Liver (tissue), 9 donors: ENCODE results near the gene INSM1. TPM values are rescaled to one million over a fixed set of nuclear protein-coding genes. Genes with fewer than 3 reads are reported as not detected.
A peak's percentile ranks its signal among the peaks of the same experiment; 100 is the strongest.

Source experiments
- DNase-seq: peaks from one replicate; pipeline ENCODE4 v3.0.0-alpha.2; 2017; ENCODE audit warnings: low spot score
- H3K27ac ChIP-seq, 2 donors: one replicate each; pipeline ENCODE4 v1.7.0; 2013; ENCODE audit warnings: inconsistent platforms in 2 of 2, low read length in 2 of 2, control low read depth in 1 of 2, low read depth in 1 of 2, mild to moderate bottlenecking in 1 of 2
- H3K27me3 ChIP-seq, 4 donors: one replicate each; pipeline versions ENCODE4 v1.6.1 to v1.7.0; 2013; ENCODE audit warnings: low read length in 3 of 4, inconsistent platforms in 1 of 4, mild to moderate bottlenecking in 1 of 4, moderate library complexity in 1 of 4; ENCODE audit not compliant: control insufficient read depth in 4 of 4, insufficient read depth in 4 of 4
- H3K36me3 ChIP-seq, 4 donors: one replicate each; pipeline versions ENCODE4 v1.6.1 to v1.7.0; 2013; ENCODE audit warnings: low read length in 3 of 4, mild to moderate bottlenecking in 3 of 4, low read depth in 1 of 4, moderate library complexity in 1 of 4; ENCODE audit not compliant: control insufficient read depth in 4 of 4, insufficient read depth in 3 of 4
- H3K4me1 ChIP-seq, 4 donors: one replicate each; pipeline versions ENCODE4 v1.6.1 to v1.7.0; 2013; ENCODE audit warnings: low read length in 3 of 4, mild to moderate bottlenecking in 3 of 4, moderate library complexity in 1 of 4; ENCODE audit not compliant: control insufficient read depth in 4 of 4, insufficient read depth in 4 of 4
- H3K4me3 ChIP-seq, 3 donors: one replicate each; pipeline versions ENCODE4 v1.6.1 to v1.7.0; 2013; ENCODE audit warnings: low read length in 3 of 3, control low read depth in 1 of 3, low read depth in 1 of 3, mild to moderate bottlenecking in 1 of 3
- H3K9ac ChIP-seq, 2 donors: one replicate each; pipeline ENCODE4 v1.7.0; 2013; ENCODE audit warnings: low read length in 2 of 2, mild to moderate bottlenecking in 2 of 2, moderate library complexity in 2 of 2, control low read depth in 1 of 2, low read depth in 1 of 2
- H3K9me3 ChIP-seq, 4 donors: one replicate each; pipeline versions ENCODE4 v1.6.1 to v1.7.0; 2013; ENCODE audit warnings: low read length in 3 of 4; ENCODE audit not compliant: control insufficient read depth in 4 of 4
- EGR1 ChIP-seq, 2 donors: IDR thresholded peaks; 2 replicates each; pipeline ENCODE4 v1.6.1; 2016 to 2018; ENCODE audit warnings: antibody characterized with exemption in 2 of 2, low read depth in 2 of 2
- FOXA1 ChIP-seq: IDR thresholded peaks from 2 replicates; pipeline ENCODE4 v1.6.1; 2016; ENCODE audit warnings: antibody characterized with exemption
- GABPA ChIP-seq, 2 donors: IDR thresholded peaks in 1 of 2; conservative IDR thresholded peaks in 1 of 2; 2 replicates each; pipeline ENCODE4 v1.6.1; 2016; ENCODE audit warnings: antibody characterized with exemption in 2 of 2, mild to moderate bottlenecking in 1 of 2, moderate library complexity in 1 of 2
- HNF4A ChIP-seq, 2 donors: conservative IDR thresholded peaks; 2 replicates each; pipeline ENCODE4 v1.6.1; 2016; ENCODE audit warnings: antibody characterized with exemption in 2 of 2, mild to moderate bottlenecking in 2 of 2
- HNF4G ChIP-seq: IDR thresholded peaks from 2 replicates; pipeline ENCODE4 v1.6.1; 2016; ENCODE audit warnings: antibody characterized with exemption
- JUND ChIP-seq, 2 donors: IDR thresholded peaks; 2 replicates each; pipeline ENCODE4 v1.6.1; 2016; ENCODE audit warnings: antibody characterized with exemption in 2 of 2
- NR2F2 ChIP-seq: IDR thresholded peaks from 2 replicates; pipeline ENCODE4 v1.6.1; 2016; ENCODE audit warnings: antibody characterized with exemption
- RXRA ChIP-seq, 2 donors: IDR thresholded peaks; 2 replicates each; pipeline ENCODE4 v1.6.1; 2017 to 2018; ENCODE audit warnings: antibody characterized with exemption in 2 of 2, mild to moderate bottlenecking in 1 of 2
- TAF1 ChIP-seq: conservative IDR thresholded peaks from 2 replicates; pipeline ENCODE4 v1.6.1; 2016; ENCODE audit warnings: antibody characterized with exemption, mild to moderate bottlenecking
- YY1 ChIP-seq: IDR thresholded peaks from 2 replicates; pipeline ENCODE4 v1.6.1; 2016; ENCODE audit warnings: antibody characterized with exemption, mild to moderate bottlenecking
- WGBS: extraction: QIAGEN DNeasy Blood & Tissue Kit; methylation state at CpG from one replicate; pipeline ENCODE4 v1.1.7; 2013; 5-methylcytosine and 5-hydroxymethylcytosine counted together
- polyA plus RNA-seq, 2 donors: library from polyadenylated mRNA; stranded (reverse) in 1 of 2; unstranded in 1 of 2; fragments of 200-250 nt in 1 of 2; fragments of >200 nt in 1 of 2; fragmentation: Nextera tagmentation in 1 of 2; extraction: Ambion mirVana in 1 of 2; gene quantifications; one replicate each; pipeline versions ENCODE4 v1.2.1 to v1.2.3, GENCODE V29; 2013 to 2015
- total RNA-seq, 2 donors: library from RNA; depleted of rRNA; stranded (reverse); fragments of >200 nt; gene quantifications; one replicate each; pipeline ENCODE4 v1.2.3, GENCODE V29; 2014
- TF ChIP-seq, protein P1 (sequence below): IDR thresholded peaks from 2 replicates; pipeline ENCODE4 v1.6.1; 2016; ENCODE audit warnings: antibody characterized with exemption
- TF ChIP-seq, protein P2 (sequence below): IDR thresholded peaks from 2 replicates; pipeline ENCODE4 v1.6.1; 2016; ENCODE audit warnings: antibody characterized with exemption
- TF ChIP-seq, protein P3 (sequence below): IDR thresholded peaks from 2 replicates; pipeline ENCODE4 v1.6.1; 2016; ENCODE audit warnings: antibody characterized with exemption
- TF ChIP-seq, protein P4 (sequence below): IDR thresholded peaks from 2 replicates; pipeline ENCODE4 v1.6.1; 2016; ENCODE audit warnings: antibody characterized with exemption, mild to moderate bottlenecking
- TF ChIP-seq, protein P5 (sequence below): fragments of 150-350 bp; IDR thresholded peaks from 2 replicates; pipeline ENCODE4 v1.5.1; 2017; ENCODE audit warnings: improper control_type of control experiment, low read depth, low read length; ENCODE audit not compliant: missing input control
- donor health status: healthy.
- donor health status: healthy.
- donor health status: healthy.
- donor health status: healthy.
- donor health status: healthy.

The INSM1 gene
- total and polyA plus RNA-seq, 4 donors, result not detected

DNA sequence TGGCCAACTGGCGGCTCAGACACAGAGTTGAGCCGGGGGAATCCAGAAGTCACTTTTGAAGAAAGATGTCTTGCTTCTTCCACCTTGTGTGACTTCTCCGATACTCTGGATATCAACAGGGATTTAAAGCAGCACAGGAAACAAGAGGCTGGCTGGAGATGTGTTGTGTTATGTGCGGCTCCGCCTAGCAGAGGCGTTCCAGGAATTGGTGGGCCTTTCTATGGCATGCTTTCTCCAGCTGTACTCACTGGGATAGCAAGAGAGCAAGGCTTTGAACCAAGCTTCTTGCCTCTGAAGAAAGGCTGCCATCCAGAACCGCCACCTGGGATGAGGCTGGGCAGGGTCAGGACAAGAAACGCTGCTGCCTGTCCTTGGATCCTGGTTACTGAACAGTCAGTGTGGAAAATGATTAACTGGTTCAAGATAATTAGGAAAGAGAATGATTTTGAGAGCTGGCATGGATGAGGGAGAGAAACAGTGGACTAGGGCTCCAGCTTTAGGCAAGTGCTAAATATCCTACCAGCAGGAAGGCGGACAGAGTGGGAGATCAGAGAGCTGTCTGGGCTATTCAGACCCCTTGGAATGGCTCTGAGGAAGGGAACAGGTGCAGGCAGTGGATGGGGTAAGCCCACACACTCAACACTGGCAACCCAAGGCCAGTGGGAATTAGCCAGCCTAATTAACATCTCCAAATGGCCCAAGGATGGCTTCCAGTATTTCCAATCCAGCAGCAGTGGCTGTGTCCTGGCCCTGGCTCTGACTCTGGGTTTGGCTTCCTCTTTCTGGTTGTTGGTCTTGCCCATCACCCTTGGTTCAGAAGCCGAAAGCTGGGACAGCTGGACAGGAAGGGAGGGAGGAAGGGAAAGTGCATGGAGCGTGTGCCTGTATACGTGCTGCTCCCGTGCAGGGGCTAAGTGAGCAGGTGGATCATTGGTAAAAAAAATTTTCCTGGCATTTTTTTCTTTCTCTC is 31.9 kb downstream of the INSM1 start:
- peak in 1 of 2 donors; percentile 7 for TF ChIP-seq HNF4A (conservative IDR thresholded peaks at IDR 0.05)
- TF ChIP-seq, protein P1, sequence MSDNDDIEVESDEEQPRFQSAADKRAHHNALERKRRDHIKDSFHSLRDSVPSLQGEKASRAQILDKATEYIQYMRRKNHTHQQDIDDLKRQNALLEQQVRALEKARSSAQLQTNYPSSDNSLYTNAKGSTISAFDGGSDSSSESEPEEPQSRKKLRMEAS, result no peak
- no peaks in the 10 kb centered on the region for H3K9me3 ChIP-seq
- H3K27me3 ChIP-seq, result no peaks in the 10 kb centered on the region
- H3K4me3 ChIP-seq, result no peak overlapping the region
- H3K9ac ChIP-seq, result no peak overlapping the region
- WGBS, result 89% methylated on average over 13 of the region's 13 CpGs
- H3K36me3 ChIP-seq, result peaks cover 6 to 45% (median 9%) of the 10 kb centered on the region in 4 donors
- peaks cover 0 to 5% (median 3%) of the 10 kb centered on the region in 4 donors for H3K4me1 ChIP-seq
- no peak overlapping the region for H3K27ac ChIP-seq
- no peak for DNase-seq

DNA sequence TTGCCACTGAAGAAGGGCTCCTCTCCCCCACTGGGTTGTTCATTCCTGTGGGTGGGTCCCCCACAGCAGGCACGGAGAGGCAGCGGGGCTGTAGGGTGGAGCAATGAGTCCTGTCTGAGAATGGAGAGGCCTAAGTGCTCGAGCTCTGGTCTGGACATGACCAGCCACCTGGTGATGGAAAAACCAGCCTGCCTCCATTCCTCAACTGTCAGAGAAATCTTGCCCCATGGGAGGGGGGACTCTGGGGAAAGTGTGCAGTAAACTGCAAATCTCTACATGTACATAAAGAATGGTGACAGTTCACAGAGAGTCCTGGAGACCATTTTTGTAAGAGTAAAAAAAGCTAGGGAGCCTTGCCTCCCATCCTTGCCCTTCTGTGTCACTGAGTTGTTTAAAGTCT is 34.1 kb downstream of the INSM1 start:
- H3K4me1 ChIP-seq, result peaks cover 0 to 5% (median 3%) of the 10 kb centered on the region in 4 donors
- WGBS, result 92% methylated on average over 3 of the region's 3 CpGs
- no peak for DNase-seq
- no peak overlapping the region for H3K4me3 ChIP-seq
- TF ChIP-seq, protein P2, sequence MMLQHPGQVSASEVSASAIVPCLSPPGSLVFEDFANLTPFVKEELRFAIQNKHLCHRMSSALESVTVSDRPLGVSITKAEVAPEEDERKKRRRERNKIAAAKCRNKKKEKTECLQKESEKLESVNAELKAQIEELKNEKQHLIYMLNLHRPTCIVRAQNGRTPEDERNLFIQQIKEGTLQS, result no peak
- TF ChIP-seq JUND (IDR thresholded peaks at IDR 0.05) (no peak), FOXA1 (no peak), EGR1 (IDR thresholded peaks at IDR 0.05; ENCODE audit: low read depth in 2 of 2) (no peak), YY1 (no peak), RXRA (IDR thresholded peaks at IDR 0.05) (no peak)
- TF ChIP-seq, protein P3, sequence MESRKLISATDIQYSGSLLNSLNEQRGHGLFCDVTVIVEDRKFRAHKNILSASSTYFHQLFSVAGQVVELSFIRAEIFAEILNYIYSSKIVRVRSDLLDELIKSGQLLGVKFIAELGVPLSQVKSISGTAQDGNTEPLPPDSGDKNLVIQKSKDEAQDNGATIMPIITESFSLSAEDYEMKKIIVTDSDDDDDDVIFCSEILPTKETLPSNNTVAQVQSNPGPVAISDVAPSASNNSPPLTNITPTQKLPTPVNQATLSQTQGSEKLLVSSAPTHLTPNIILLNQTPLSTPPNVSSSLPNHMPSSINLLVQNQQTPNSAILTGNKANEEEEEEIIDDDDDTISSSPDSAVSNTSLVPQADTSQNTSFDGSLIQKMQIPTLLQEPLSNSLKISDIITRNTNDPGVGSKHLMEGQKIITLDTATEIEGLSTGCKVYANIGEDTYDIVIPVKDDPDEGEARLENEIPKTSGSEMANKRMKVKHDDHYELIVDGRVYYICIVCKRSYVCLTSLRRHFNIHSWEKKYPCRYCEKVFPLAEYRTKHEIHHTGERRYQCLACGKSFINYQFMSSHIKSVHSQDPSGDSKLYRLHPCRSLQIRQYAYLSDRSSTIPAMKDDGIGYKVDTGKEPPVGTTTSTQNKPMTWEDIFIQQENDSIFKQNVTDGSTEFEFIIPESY, result no peak
- peaks cover 2 to 31% (median 12%) of the 10 kb centered on the region in 4 donors for H3K36me3 ChIP-seq
- H3K9me3 ChIP-seq, result no peaks in the 10 kb centered on the region
- no peaks in the 10 kb centered on the region for H3K27me3 ChIP-seq
- H3K27ac ChIP-seq, result no peak overlapping the region
- H3K9ac ChIP-seq, result no peak overlapping the region

DNA sequence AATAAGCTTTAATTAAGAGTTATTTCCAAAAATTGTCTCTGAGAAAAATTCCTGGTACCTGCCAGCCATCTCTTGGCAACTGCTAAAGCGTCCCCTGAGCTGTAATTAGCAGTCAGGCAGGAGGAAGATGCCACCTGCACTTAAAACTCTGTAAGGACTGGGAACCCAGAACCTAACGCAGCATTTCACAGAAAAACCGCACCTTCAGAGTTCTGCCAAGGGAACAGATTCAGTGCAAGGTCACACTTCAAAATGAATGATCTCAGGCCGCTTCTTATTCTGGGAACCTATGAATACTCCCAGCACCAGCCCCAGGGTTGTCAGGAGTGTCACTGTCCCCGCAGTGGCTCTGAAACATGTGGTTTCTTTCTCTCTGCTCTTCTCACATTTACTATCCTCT is 36.7 kb downstream of the INSM1 start:
- Histone ChIP-seq H3K36me3 (peaks cover 0 to 20% (median 11%) of the 10 kb centered on the region in 4 donors), H3K9me3 (no peaks in the 10 kb centered on the region), H3K27me3 (no peaks in the 10 kb centered on the region), H3K4me1 (peaks cover 0 to 5% (median 3%) of the 10 kb centered on the region in 4 donors), H3K27ac (no peak overlapping the region), H3K4me3 (no peak overlapping the region), H3K9ac (no peak overlapping the region)
- WGBS, result 97% methylated on average over 5 of the region's 5 CpGs
- no peak for DNase-seq
- TF ChIP-seq FOXA1, result no peak
- TF ChIP-seq, protein P3, result no peak
- no peak for TF ChIP-seq HNF4G
- TF ChIP-seq, protein P4, sequence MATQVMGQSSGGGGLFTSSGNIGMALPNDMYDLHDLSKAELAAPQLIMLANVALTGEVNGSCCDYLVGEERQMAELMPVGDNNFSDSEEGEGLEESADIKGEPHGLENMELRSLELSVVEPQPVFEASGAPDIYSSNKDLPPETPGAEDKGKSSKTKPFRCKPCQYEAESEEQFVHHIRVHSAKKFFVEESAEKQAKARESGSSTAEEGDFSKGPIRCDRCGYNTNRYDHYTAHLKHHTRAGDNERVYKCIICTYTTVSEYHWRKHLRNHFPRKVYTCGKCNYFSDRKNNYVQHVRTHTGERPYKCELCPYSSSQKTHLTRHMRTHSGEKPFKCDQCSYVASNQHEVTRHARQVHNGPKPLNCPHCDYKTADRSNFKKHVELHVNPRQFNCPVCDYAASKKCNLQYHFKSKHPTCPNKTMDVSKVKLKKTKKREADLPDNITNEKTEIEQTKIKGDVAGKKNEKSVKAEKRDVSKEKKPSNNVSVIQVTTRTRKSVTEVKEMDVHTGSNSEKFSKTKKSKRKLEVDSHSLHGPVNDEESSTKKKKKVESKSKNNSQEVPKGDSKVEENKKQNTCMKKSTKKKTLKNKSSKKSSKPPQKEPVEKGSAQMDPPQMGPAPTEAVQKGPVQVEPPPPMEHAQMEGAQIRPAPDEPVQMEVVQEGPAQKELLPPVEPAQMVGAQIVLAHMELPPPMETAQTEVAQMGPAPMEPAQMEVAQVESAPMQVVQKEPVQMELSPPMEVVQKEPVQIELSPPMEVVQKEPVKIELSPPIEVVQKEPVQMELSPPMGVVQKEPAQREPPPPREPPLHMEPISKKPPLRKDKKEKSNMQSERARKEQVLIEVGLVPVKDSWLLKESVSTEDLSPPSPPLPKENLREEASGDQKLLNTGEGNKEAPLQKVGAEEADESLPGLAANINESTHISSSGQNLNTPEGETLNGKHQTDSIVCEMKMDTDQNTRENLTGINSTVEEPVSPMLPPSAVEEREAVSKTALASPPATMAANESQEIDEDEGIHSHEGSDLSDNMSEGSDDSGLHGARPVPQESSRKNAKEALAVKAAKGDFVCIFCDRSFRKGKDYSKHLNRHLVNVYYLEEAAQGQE, result no peak
- no peak for TF ChIP-seq GABPA (IDR thresholded peaks at IDR 0.05 in 1 of 2, conservative IDR thresholded peaks at IDR 0.05 in 1 of 2)
- TF ChIP-seq EGR1 (IDR thresholded peaks at IDR 0.05; ENCODE audit: low read depth in 2 of 2), result no peak
- no peak for TF ChIP-seq NR2F2
- TF ChIP-seq, protein P2, result no peak
- no peak for TF ChIP-seq TAF1
- no peak for TF ChIP-seq HNF4A (conservative IDR thresholded peaks at IDR 0.05)
- TF ChIP-seq, protein P5, sequence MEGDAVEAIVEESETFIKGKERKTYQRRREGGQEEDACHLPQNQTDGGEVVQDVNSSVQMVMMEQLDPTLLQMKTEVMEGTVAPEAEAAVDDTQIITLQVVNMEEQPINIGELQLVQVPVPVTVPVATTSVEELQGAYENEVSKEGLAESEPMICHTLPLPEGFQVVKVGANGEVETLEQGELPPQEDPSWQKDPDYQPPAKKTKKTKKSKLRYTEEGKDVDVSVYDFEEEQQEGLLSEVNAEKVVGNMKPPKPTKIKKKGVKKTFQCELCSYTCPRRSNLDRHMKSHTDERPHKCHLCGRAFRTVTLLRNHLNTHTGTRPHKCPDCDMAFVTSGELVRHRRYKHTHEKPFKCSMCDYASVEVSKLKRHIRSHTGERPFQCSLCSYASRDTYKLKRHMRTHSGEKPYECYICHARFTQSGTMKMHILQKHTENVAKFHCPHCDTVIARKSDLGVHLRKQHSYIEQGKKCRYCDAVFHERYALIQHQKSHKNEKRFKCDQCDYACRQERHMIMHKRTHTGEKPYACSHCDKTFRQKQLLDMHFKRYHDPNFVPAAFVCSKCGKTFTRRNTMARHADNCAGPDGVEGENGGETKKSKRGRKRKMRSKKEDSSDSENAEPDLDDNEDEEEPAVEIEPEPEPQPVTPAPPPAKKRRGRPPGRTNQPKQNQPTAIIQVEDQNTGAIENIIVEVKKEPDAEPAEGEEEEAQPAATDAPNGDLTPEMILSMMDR, result no peak
